Skeletal muscle cell (primary cell): Measurements from ENCODE around the gene DAGLA.

Experiments used
- DNase-seq: peaks from one replicate; pipeline ENCODE4 v3.0.0-alpha.2; 2010; ENCODE audit warnings: low read depth
- H3K4me3 ChIP-seq: 2 replicates; pipeline ENCODE4 v1.5.1; 2011; ENCODE audit warnings: low read depth, mild to moderate bottlenecking, control low read depth, low read length, moderate library complexity

The DAGLA gene

GRCh38 chr11:61752925-61753521, 72.8 kb downstream of the DAGLA start:
- no peak for DNase-seq
- peak overlapping the region; percentile 58 for H3K4me3 ChIP-seq

- DNase-seq = no peak
- no peak overlapping the region for H3K4me3 ChIP-seq
Observed at GRCh38 chr11:61753672-61754071, 73.5 kb downstream of the DAGLA start.

GRCh38 chr11:61754534-61755482, 74.6 kb downstream of the DAGLA start:
- no peak for DNase-seq
- no peak overlapping the region for H3K4me3 ChIP-seq

GRCh38 chr11:61756147-61756451, 75.9 kb downstream of the DAGLA start:
- H3K4me3 ChIP-seq = no peak overlapping the region
- DNase-seq = no peak

GRCh38 chr11:61756452-61757212, 76.4 kb downstream of the DAGLA start:
- no peak overlapping the region for H3K4me3 ChIP-seq
- peak; percentile 20 for DNase-seq

- no peak overlapping the region for H3K4me3 ChIP-seq
- no peak for DNase-seq
Observed at GRCh38 chr11:61757213-61757862, 77.1 kb downstream of the DAGLA start.

GRCh38 chr11:61760946-61761345, 80.8 kb downstream of the DAGLA start:
- no peak for DNase-seq
- H3K4me3 ChIP-seq = no peak overlapping the region

- no peak for DNase-seq
- H3K4me3 ChIP-seq = no peak overlapping the region
Observed at GRCh38 chr11:61761440-61762222, 81.4 kb downstream of the DAGLA start.

GRCh38 chr11:61762223-61762615, 82.0 kb downstream of the DAGLA start:
- no peak for DNase-seq
- H3K4me3 ChIP-seq = no peak overlapping the region

- no peak overlapping the region for H3K4me3 ChIP-seq
- no peak for DNase-seq
Observed at GRCh38 chr11:61762798-61763197, 82.6 kb downstream of the DAGLA start.

GRCh38 chr11:61763930-61764605, 83.9 kb downstream of the DAGLA start:
- H3K4me3 ChIP-seq = no peak overlapping the region
- DNase-seq = no peak

- H3K4me3 ChIP-seq = no peak overlapping the region
- DNase-seq = no peak
Observed at GRCh38 chr11:61764606-61765260, 84.5 kb downstream of the DAGLA start.

GRCh38 chr11:61765550-61766253, 85.5 kb downstream of the DAGLA start:
- H3K4me3 ChIP-seq = no peak overlapping the region
- no peak for DNase-seq

GRCh38 chr11:61766353-61766841, 86.2 kb downstream of the DAGLA start:
- peak; percentile 42 for DNase-seq
- no peak overlapping the region for H3K4me3 ChIP-seq

- DNase-seq = no peak
- no peak overlapping the region for H3K4me3 ChIP-seq
Observed at GRCh38 chr11:61768376-61769076, 88.3 kb downstream of the DAGLA start.

- no peak overlapping the region for H3K4me3 ChIP-seq
- DNase-seq = no peak
Observed at GRCh38 chr11:61769169-61769920, 89.2 kb downstream of the DAGLA start.
